ENCODE data around the gene FAM234B. TPM values are rescaled to one million over a fixed set of nuclear protein-coding genes. Genes with fewer than 3 reads are reported as not detected.

Gene FAM234B
- total and polyA plus RNA-seq, 2 of the 8 experiments (the other 6 are each of a cell fraction or from before 2014, with no cell fraction given), result 12.5 to 29.1 TPM

Other genes with a start within 250 kb of the FAM234B start
- gene DDX47, start 231.0 kb upstream of the FAM234B start, total RNA-seq (2021; fragmentation: NEBNext Ultra II Directional; extraction: Animal tissue kit (Norgen Biotek cat#: 25700)), result 74.2 and 84.4 TPM in 2 replicates
- 39.3 and 54.4 TPM in 2 replicates for gene DDX47, start 231.0 kb upstream of the FAM234B start, polyA plus RNA-seq (2011; rRNA removed)
- gene GPRC5A, start 152.8 kb upstream of the FAM234B start, total RNA-seq (2021; fragmentation: NEBNext Ultra II Directional; extraction: Animal tissue kit (Norgen Biotek cat#: 25700)), result 1.0 and 1.5 TPM in 2 replicates
- 1.3 and 1.4 TPM in 2 replicates for gene GPRC5A, start 152.8 kb upstream of the FAM234B start, polyA plus RNA-seq (2011; rRNA removed)
- gene GPRC5D, start 92.2 kb upstream of the FAM234B start, total RNA-seq (2021; fragmentation: NEBNext Ultra II Directional; extraction: Animal tissue kit (Norgen Biotek cat#: 25700)), result not detected in 2 replicates
- 0.45 and 0.60 TPM in 2 replicates for gene GPRC5D, start 92.2 kb upstream of the FAM234B start, polyA plus RNA-seq (2011; rRNA removed)
- 51.6 and 56.1 TPM in 2 replicates for gene HEBP1, start 44.1 kb upstream of the FAM234B start, total RNA-seq (2021; fragmentation: NEBNext Ultra II Directional; extraction: Animal tissue kit (Norgen Biotek cat#: 25700))
- 28.1 and 30.8 TPM in 2 replicates for gene HEBP1, start 44.1 kb upstream of the FAM234B start, polyA plus RNA-seq (2011; rRNA removed)
- gene GSG1, start 59.3 kb downstream of the FAM234B start, total RNA-seq (2021; fragmentation: NEBNext Ultra II Directional; extraction: Animal tissue kit (Norgen Biotek cat#: 25700)), result 0.89 and 1.3 TPM in 2 replicates
- 1.3 and 1.4 TPM in 2 replicates for gene GSG1, start 59.3 kb downstream of the FAM234B start, polyA plus RNA-seq (2011; rRNA removed)
- gene EMP1, start 152.3 kb downstream of the FAM234B start, total RNA-seq (2021; fragmentation: NEBNext Ultra II Directional; extraction: Animal tissue kit (Norgen Biotek cat#: 25700)), result 0.57 and 0.65 TPM in 2 replicates
- gene EMP1, start 152.3 kb downstream of the FAM234B start, polyA plus RNA-seq (2011; rRNA removed), result 0.17 and 0.53 TPM in 2 replicates